Ureter (tissue), 1 donor: Measurements from ENCODE around the gene RIIAD1. TPM values are rescaled to one million over a fixed set of nuclear protein-coding genes. Genes with fewer than 3 reads are reported as not detected.

Experiments
- DNase-seq: peaks from one replicate; pipeline ENCODE4 v3.0.0-alpha.2; 2020; ENCODE audit warnings: low spot score
- total RNA-seq: library from RNA; stranded (reverse); gene quantifications from one replicate; pipeline ENCODE4 v1.2.4, GENCODE V29; 2023
- donor health status: DM: yes; HTN: yes; CAD: no.

RIIAD1 gene
- total RNA-seq, 1 donor from 2014 or later, result not detected

DNA sequence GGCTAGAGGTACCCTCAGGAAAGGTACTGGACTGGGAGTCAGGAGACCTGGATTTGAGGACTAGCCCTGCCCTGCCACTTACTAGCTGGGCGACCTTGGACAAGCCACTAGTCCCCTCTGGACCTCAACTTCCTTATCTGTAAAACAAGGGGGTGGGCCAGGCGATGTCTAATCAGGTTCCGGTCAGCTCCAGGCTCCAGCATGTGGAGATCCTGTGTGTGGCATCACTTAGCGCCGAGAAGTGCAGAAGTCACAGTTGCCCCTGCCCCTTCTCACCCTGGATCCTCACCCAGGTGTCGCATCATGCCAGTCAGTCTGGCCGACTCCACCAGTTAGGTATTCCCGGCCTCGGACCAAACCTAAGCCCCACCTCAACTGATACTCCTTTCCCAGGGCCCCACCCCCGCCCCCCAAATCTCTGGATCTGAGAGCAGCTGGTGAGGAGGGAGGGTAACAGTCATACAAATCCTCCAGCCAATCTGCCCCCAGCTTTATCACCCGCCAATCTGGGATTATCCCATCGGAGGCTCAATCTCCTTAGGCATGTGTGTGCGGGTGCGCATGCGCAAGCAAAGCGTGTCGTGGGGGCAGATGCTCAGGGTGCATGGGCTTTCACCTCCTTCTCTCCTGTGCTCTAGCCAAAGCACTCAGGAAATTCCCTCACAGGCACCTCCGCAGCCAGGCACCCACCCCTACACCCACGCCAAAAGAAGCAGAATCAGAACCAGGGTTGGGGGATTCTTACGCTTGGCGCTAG lies 10.1 kb upstream of the RIIAD1 start:
- no peak for DNase-seq

DNA sequence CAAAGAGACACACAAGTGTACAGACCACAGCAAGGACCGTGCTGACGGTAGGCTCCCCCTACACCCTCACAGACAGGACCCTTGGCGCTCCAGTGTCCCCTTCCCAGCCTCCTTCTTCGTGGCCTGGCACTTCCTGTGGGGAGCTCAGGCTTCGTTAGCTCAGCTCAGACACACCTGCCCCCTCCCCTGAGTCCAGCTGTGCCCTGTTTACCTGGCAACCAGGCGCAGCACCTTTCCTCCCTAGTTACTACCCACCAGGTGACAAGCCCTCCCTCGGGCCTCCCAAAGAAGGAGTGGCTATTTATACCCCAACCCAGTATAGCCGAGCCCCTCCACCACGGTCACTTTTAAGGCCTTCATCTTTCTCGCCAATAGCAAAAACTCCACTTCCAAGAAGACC lies 9.4 kb upstream of the RIIAD1 start:
- DNase-seq, result no peak

DNA sequence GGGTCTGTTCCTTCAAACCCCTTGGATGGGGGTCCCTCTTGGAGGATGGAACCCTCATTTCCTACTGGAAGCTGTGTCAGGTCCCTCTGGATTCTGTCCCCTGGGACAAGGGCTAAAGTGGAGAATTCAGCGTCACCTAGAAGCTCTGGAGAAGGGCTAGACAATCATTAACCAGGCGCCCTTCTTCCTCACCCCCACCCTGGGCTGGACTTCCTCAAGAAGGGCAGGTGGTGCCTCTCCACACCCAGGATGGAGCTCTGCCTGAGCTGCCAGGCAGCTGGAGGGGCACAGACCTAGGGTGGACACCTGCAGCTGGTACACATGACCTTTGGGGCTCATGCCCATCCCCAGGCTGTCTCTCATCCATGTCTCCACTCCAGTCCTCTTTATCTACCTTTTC lies 8.3 kb upstream of the RIIAD1 start:
- DNase-seq, result no peak

DNA sequence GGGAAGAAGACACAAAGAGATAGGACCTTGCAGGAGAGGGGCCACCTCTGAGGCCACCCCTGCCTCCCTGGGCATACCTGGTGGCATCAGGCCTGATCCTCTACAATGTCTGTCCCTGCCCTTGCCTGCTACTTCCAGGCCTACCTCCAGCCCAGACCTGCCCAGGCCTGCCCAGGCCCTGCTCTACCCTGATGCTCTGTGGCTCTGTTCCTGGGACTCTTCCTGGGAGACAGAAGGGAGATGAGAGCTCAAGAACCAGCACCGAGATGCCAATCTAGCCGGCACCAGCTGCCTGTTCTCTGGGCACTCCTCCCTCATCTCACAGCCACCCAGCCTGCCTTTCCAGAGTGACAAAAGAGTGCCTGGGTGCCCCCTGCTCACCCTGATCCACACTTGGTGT lies 7.4 kb upstream of the RIIAD1 start:
- DNase-seq, result no peak

- no peak for DNase-seq
These were observed 6.2 kb upstream of the RIIAD1 start for GRCh38 chr1:151714820-151715725.

DNA sequence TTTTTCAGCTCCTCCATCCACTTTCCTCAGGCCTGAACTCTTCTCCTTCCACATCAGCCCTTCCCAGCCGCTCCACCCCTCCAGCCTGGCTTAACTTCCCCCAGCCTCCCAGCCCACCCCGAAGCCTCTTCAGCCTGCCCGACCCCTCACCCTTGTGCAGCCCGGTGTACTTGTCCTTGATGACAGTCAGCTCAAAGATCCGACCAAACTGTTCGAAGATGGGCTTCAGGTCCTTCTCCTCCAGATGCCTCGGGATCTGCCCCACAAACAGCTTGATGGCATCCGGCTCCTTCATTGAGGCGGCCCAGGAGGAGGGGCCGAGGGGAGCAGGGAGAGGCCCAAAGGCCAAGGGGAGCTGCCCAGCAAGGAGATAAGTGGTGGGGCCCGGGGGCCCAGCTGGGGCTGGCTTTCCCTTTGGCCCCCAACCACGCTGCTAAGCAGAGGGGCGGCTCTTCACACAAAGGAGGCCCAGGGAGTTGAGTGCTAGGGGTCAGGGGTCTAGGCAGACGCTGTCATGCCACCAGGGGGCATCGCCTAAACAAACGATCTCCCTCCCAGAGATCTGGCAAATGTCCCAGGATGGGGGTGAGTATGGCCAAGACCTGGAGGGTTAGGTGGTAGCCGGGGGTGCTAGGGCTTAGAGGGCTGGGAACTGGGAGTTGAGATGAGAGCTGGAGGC lies 5.5 kb upstream of the RIIAD1 start:
- no peak for DNase-seq

- no peak for DNase-seq
These were observed 4.9 kb upstream of the RIIAD1 start for GRCh38 chr1:151716405-151716762.

- DNase-seq, result no peak
These were observed 4.3 kb upstream of the RIIAD1 start, which contains the start of gene CELF3 for GRCh38 chr1:151716771-151717631. Gene CELF3, minus strand, starts transcription at chr1:151716803. Its CDS starts 783 bp downstream, at chr1:151716020.

- DNase-seq, result no peak
These were observed 3.3 kb upstream of the RIIAD1 start for GRCh38 chr1:151718011-151718431.

- DNase-seq, result no peak
These were observed 2.7 kb upstream of the RIIAD1 start for GRCh38 chr1:151718666-151719065.

DNA sequence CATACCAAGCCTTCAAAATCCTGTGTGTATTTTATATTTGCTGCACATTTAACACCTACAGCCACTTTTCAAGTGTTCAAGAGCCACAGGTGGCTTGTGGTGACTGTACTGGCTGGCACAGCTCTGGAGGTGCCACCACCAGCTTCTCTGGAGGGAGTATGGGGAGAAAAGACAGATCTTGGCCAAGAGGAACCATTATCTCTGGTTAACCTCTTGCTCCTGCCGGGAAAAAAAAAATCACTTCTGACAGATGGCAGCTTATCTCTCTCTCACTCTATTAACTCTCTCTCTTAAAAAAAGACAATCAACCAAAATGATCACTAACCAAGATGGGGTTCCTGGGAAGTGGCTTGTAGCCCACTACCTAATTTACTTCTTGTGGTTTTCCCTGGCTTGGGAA lies 1.2 kb upstream of the RIIAD1 start:
- no peak for DNase-seq

DNA sequence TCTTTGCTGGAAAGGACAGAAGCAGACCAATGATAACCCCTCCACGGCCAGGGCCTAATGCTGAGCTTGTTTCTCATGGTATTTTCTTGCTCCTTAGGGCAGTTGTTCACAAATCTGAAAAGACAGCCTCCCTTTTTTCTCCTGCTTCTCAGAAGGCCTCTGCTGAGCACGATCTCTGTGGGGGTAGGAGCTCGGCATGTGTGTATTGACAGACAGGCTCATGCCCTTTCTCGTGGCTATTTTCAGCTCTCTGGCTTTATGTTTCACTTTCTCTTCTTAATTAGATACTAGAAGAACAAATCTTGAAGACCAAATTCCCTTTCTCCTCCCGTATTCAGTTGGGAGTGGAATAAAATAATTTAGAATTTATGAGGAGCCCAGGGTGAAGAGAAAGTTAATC lies 768 bp upstream of the RIIAD1 start:
- no peak for DNase-seq

DNA sequence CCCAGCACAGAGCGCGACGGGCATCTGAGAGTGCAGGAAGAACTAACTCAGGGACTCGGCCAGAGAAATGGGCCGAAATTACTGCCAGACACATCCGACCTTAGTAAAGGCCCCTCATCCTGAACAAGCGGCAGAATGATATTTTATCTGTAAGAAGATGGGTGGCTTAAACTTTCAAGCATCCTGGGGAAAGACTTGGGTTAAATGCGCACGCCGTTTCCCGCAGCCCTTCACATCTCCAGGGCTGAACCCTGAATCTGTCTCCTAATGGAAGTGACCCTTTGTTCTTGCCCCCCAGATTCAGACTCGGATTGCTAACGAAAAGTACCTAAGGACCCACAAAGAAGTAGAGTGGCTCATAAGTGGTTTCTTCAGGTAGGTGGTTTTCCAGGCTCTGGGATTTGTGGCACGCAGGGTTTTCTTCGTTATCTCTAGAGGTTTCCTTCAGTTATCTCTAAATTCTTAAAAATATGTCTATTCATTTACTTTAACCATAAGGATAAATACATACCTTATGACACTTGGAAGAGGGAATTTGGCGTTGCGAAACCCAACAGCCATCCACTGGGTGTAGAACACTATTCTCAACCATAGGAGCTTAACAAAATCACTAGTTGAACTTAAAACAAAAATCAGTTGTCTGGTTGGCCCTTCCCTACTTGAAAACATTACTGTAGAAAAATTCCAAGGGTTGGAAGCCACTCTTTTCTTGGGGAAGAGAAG lies 627 bp downstream of the RIIAD1 start:
- no peak for DNase-seq

DNA sequence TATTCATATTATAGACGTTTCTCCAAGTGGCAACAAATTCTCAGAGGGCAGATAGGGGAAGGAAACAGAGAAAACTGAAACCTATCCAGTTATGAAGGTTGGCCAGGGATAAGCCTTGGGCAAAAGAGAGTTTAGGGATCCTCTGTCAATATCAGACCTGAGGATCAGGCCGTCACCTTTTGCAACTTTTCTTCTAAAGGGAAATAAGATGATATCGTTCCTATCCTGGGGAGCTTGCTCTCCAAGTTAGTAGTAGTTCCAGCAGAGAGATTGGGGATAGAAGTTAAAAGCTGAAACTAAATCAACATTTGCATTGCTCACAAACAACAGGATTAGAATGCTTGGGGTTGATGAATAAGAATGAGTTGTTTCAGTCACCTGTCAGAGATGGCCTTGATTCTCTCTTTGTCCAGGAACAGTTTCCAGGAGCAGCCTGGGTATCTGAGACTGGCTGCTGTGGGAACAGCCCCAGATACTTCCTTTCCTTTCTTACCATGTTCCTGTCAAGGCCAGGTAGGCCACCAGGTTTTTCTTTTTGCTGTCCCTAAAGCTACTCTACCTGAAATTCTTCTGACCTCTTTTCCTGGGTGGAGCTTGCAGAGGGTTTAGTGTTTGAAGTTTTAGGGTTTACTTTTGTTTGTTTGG lies 2.5 kb downstream of the RIIAD1 start:
- DNase-seq, result no peak

GRCh38 chr1:151728151-151729054 lies 7.1 kb downstream of the RIIAD1 start:
- DNase-seq, result no peak

- DNase-seq, result no peak
These were observed 8.0 kb downstream of the RIIAD1 start for GRCh38 chr1:151729157-151729965.

- no peak for DNase-seq
These were observed 8.6 kb downstream of the RIIAD1 start for GRCh38 chr1:151729966-151730291.

- no peak for DNase-seq
These were observed 11.8 kb downstream of the RIIAD1 start for GRCh38 chr1:151733126-151733525.
